HepG2 (cell line): ENCODE results near the gene ECE2. TPM values are rescaled to one million over a fixed set of nuclear protein-coding genes. Genes with fewer than 3 reads are reported as not detected.

ENCODE experiments used
- ATAC-seq: fragments of 200-7000 bp; cut with Tn5 transposase; 3 replicates; pipeline ENCODE4 v1.9.1; 2020; ENCODE audit warnings: mild to moderate bottlenecking, moderate library complexity
- BruUV-seq: library from RNA; stranded (reverse); fragments of 400-500 nt; replicated peaks from 2 replicates; lab custom pipeline; 2021; lab: Mats Ljungman, UMichigan
- CTCF ChIA-PET: fragments of 300-600 bp; formaldehyde crosslinking; extraction: SDS; loops from one replicate; lab custom pipeline; 2021; ENCODE audit warnings: low total read pairs, inconsistent platforms, low intra/inter-chr PET ratio; lab: Yijun Ruan, JAX
- POLR2A ChIA-PET: fragments of 350-600 bp; sonication (Branson Sonifier 250); formaldehyde crosslinking; loops from one replicate; lab custom pipeline; 2020; ENCODE audit warnings: antibody characterized with exemption, inconsistent platforms; lab: Yijun Ruan, JAX
- DNase-seq: peaks from one replicate; pipeline ENCODE4 v3.0.0-alpha.2; 2015; ENCODE audit warnings: low spot score
- FAIRE-seq: peaks from 3 replicates; lab custom pipeline; 2011; peaks lifted over from hg19 to GRCh38; lab: Jason Lieb, UNC
- H2AFZ ChIP-seq: one replicate; pipeline ENCODE4 v1.6.1; 2011; ENCODE audit warnings: low read length, inconsistent platforms
- H3K27ac ChIP-seq: fragments of 300-600 bp; 3 replicates; pipeline ENCODE4 v1.8.0; 2011; ENCODE audit warnings: mixed run types, mild to moderate bottlenecking, mixed read lengths, low read length, inconsistent platforms; ENCODE audit not compliant: insufficient read depth; ENCODE audit errors: extremely low read length
- H3K27me3 ChIP-seq, 2 experiments: fragments of 200-600 bp in 1 of 2; 2 replicates in 1 of 2; 3 replicates in 1 of 2; pipeline versions ENCODE4 v1.6.0 to v1.8.0; 2011; ENCODE audit warnings: low read length in 2 of 2, mild to moderate bottlenecking in 2 of 2, moderate library complexity in 2 of 2, inconsistent platforms in 1 of 2; ENCODE audit not compliant: insufficient read depth in 2 of 2, control insufficient read depth in 1 of 2
- H3K36me3 ChIP-seq, 2 experiments: fragments of 200-600 bp in 1 of 2; replicated peaks in 1 of 2; 2 replicates in 1 of 2; 3 replicates in 1 of 2; pipeline versions ENCODE4 v1.5.1 to v1.8.0; 2011; ENCODE audit warnings: low read length in 2 of 2, inconsistent platforms in 1 of 2; ENCODE audit not compliant: insufficient read depth in 2 of 2, control insufficient read depth in 1 of 2
- H3K4me1 ChIP-seq: 2 replicates; pipeline ENCODE4 v1.5.1; 2012; ENCODE audit warnings: low read length, inconsistent platforms; ENCODE audit not compliant: insufficient read depth
- H3K4me2 ChIP-seq: 2 replicates; pipeline ENCODE4 v1.6.0; 2011; ENCODE audit warnings: low read depth, low read length, inconsistent platforms
- H3K4me3 ChIP-seq, 3 experiments: fragments of 200-600 bp in 1 of 3; sonication (generic), shearing (Covaris generic) in 1 of 3; replicated peaks in 1 of 3; 2 replicates each; pipeline ENCODE4 v1.5.1; 2011 to 2016; ENCODE audit warnings: low read length in 3 of 3, inconsistent platforms in 2 of 3, low read depth in 2 of 3, mild to moderate bottlenecking in 2 of 3, control low read depth in 1 of 3, mixed read lengths in 1 of 3; ENCODE audit not compliant: insufficient read depth in 1 of 3
- H3K79me2 ChIP-seq: one replicate; pipeline ENCODE4 v1.6.1; 2011; ENCODE audit warnings: low read length, inconsistent platforms; ENCODE audit not compliant: insufficient read depth
- H3K9ac ChIP-seq: 2 replicates; pipeline ENCODE4 v1.6.0; 2011; ENCODE audit warnings: mild to moderate bottlenecking, low read depth, low read length, inconsistent platforms; ENCODE audit not compliant: insufficient read depth
- H3K9me3 ChIP-seq: 2 replicates; pipeline ENCODE4 v1.5.1; 2012; ENCODE audit warnings: mild to moderate bottlenecking, low read length
- H4K20me1 ChIP-seq: 2 replicates; pipeline ENCODE4 v1.6.0; 2011; ENCODE audit warnings: inconsistent platforms, mild to moderate bottlenecking, low read length, moderate library complexity; ENCODE audit not compliant: insufficient read depth
- BORCS8-MEF2B ChIP-seq: sonication (generic); formaldehyde crosslinking; IDR thresholded peaks from 2 replicates; pipeline ENCODE4 v1.8.0; 2022; ENCODE audit warnings: mild to moderate bottlenecking, missing genetic modification reagents
- ELF3 ChIP-seq: IDR thresholded peaks from 2 replicates; pipeline ENCODE4 v1.6.1; 2016; ENCODE audit warnings: missing genetic modification reagents, missing compliant biosample characterization
- KLF9 ChIP-seq: IDR thresholded peaks from 2 replicates; pipeline ENCODE4 v1.6.1; 2016; ENCODE audit warnings: low read depth
- MXD3 ChIP-seq: IDR thresholded peaks from 2 replicates; pipeline ENCODE4 v1.6.1; 2016; ENCODE audit warnings: mild to moderate bottlenecking, missing biosample characterization, missing genetic modification reagents
- SNAPC5 ChIP-seq: sonication (generic); formaldehyde crosslinking; IDR thresholded peaks from 2 replicates; pipeline ENCODE4 v1.8.1; 2023; ENCODE audit warnings: mild to moderate bottlenecking, missing genetic modification reagents, borderline replicate concordance
- TSC22D2 ChIP-seq: sonication (generic); formaldehyde crosslinking; IDR thresholded peaks from 2 replicates; pipeline ENCODE4 v1.5.1; 2020; ENCODE audit warnings: missing genetic modification reagents, mild to moderate bottlenecking, borderline replicate concordance
- ZBTB10 ChIP-seq: sonication (generic); formaldehyde crosslinking; IDR thresholded peaks from 2 replicates; pipeline ENCODE4 v1.4.0; 2020; ENCODE audit warnings: missing genetic modification reagents, borderline replicate concordance
- ZNF143 ChIP-seq: sonication (generic); formaldehyde crosslinking; IDR thresholded peaks from 2 replicates; pipeline ENCODE4 v1.4.0; 2020; ENCODE audit warnings: missing genetic modification reagents
- WGBS: methylation state at CpG from one replicate; pipeline ENCODE4 v1.1.6; 2017; ENCODE audit warnings: low lambda C conversion rate; 5-methylcytosine and 5-hydroxymethylcytosine counted together
- in situ Hi-C: cut with HindIII; loops from 2 replicates; pipeline ENCODE4 v1.10.0; 2017; ENCODE audit warnings: low pct_unique_long_range_greater_than_20kb; ENCODE audit not compliant: extremely low pct_ligation_motif_present
- intact Hi-C: fragments of 100-400 bp; cut with micrococcal nuclease; formaldehyde crosslinking; loops from one replicate; pipeline ENCODE4 v1.10.0; 2022; ENCODE audit not compliant: unreplicated experiment
- polyA plus RNA-seq, 8 experiments: library from polyadenylated mRNA; depleted of rRNA in 3 of 8; stranded (reverse) in 7 of 8; unstranded in 1 of 8; fragments of >200 nt; fragmentation: Illumina TruSeq in 4 of 8; extraction: Trizol in 4 of 8; gene quantifications; 2 replicates each; pipeline versions ENCODE4 v1.2.1 to v1.2.3, GENCODE V29; 2011 to 2016; ENCODE audit warnings: low read depth in 4 of 8, missing spikeins in 1 of 8, mixed read lengths in 1 of 8; ENCODE audit not compliant: insufficient read depth in 1 of 8
- total RNA-seq, 5 experiments: library from RNA; depleted of rRNA; stranded (reverse); fragments of >200 nt; fragmentation: Illumina TruSeq; extraction: Trizol; gene quantifications; 2 replicates each; pipeline ENCODE4 v1.2.3, GENCODE V29; 2016; ENCODE audit warnings: low read depth in 1 of 5

ECE2 gene
- total and polyA plus RNA-seq, 2 of the 13 experiments (the other 11 are each of a cell fraction or from before 2014, with no cell fraction given) = not detected

- Histone ChIP-seq H3K4me1 (peaks cover 11% of the 10 kb centered on the region; the same call in 1 of the 2 replicates), H4K20me1 (peaks cover 5% of the 10 kb centered on the region; the same call in 1 of the 2 replicates), H3K4me3 (no peak overlapping the region), H2AFZ (no peak overlapping the region), H3K4me2 (no peak overlapping the region), H3K27ac (no peak overlapping the region), H3K9me3 (no peaks in the 10 kb centered on the region), H3K79me2 (no peaks in the 10 kb centered on the region), H3K27me3 (peaks cover 17 to 78% of the 10 kb centered on the region in 2 experiments; a peak in 4 of 5 replicates), H3K36me3 (no peaks in the 10 kb centered on the region), H3K9ac (no peak overlapping the region)
- no peak for ATAC-seq
- ChIA-PET CTCF (no interaction called here), POLR2A (interaction anchor here (1.9 kb wide), 1 partner anchor 11 kb away, joined by 6 read pairs; no protein-coding TSS in a partner anchor)
- intact Hi-C loops = no loop called here
- no TSS peak for BruUV-seq
- in situ Hi-C loops = loop anchor here (5.0 kb wide), 1 partner anchor 334 kb away; no protein-coding TSS in a partner anchor
- TF ChIP-seq TSC22D2 = no peak
- no peak for TF ChIP-seq ELF3 (CRISPR knock-in tag)
- TF ChIP-seq KLF9 (CRISPR knock-in tag) = no peak
- no peak for TF ChIP-seq ZBTB10 (CRISPR knock-in tag)
- TF ChIP-seq MXD3 (CRISPR knock-in tag) = no peak
- TF ChIP-seq ZNF143 = no peak
- TF ChIP-seq BORCS8-MEF2B (CRISPR knock-in tag) = no peak
- no peak for TF ChIP-seq SNAPC5 (CRISPR knock-in tag)
- no peak for DNase-seq
- no peak for FAIRE-seq
- 16% methylated on average over 3 of the region's 3 CpGs for WGBS
Observed at GRCh38 chr3:184231671-184232070, 44.2 kb upstream of the ECE2 start.
